KOPT-K1 (cell line): ENCODE data around the gene PCNP.
"Not testable (repeated sequence)": the region's sequence is repeated elsewhere in the genome, so short reads cannot be mapped to it uniquely, and the experiment has no call there.

Experiments
- H3K27ac ChIP-seq: fragments of 200-600 bp; sonication (generic); 2 replicates; pipeline ENCODE4 v1.5.1; 2016; ENCODE audit warnings: antibody characterized with exemption, mild to moderate bottlenecking, low read depth, low read length; ENCODE audit not compliant: poor library complexity, severe bottlenecking
- H3K36me3 ChIP-seq: fragments of 200-600 bp; sonication (generic); 2 replicates; pipeline ENCODE4 v1.5.1; 2017; ENCODE audit warnings: antibody characterized with exemption, mild to moderate bottlenecking, low read length, moderate library complexity; ENCODE audit not compliant: insufficient read depth
- H3K9me3 ChIP-seq: fragments of 200-600 bp; sonication (generic); 2 replicates; pipeline ENCODE4 v1.5.1; 2017; ENCODE audit warnings: antibody characterized with exemption, low read length, mild to moderate bottlenecking; ENCODE audit not compliant: insufficient read depth, poor library complexity, severe bottlenecking

Gene PCNP, protein sequence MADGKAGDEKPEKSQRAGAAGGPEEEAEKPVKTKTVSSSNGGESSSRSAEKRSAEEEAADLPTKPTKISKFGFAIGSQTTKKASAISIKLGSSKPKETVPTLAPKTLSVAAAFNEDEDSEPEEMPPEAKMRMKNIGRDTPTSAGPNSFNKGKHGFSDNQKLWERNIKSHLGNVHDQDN

GRCh38 chr3:101573449-101574387, at the start of gene PCNP:
Gene PCNP, plus strand, starts transcription at chr3:101574180. Its CDS starts 36 bp downstream, at chr3:101574216.
- Histone ChIP-seq H3K9me3 (no peaks in the 10 kb centered on the region), H3K36me3 (peaks cover 21% of the 10 kb centered on the region), H3K27ac (peak within 1 kb of the TSS; percentile 85)

DNA sequence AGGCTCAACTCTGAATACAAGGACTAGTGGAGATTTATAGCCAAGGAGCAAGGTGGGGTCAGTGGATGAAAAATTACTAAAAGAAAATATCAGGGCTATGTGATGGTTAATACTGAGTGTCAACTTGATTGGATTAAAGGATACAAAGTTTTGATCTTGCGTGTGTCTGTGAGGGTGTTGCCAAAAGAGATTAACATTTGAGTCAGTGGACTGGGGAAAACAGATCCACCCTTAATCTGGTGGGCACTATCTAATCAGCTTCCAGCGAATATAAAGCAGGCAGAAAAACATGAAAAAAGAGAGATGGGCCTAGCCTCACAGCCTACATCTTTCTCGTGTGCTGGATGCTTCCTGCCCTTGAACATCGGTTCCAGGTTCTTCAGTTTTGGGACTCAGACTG, 46.5 kb upstream of the PCNP start:
- Histone ChIP-seq H3K27ac (no peak overlapping the region), H3K9me3 (peaks cover 13% of the 10 kb centered on the region), H3K36me3 (no peaks in the 10 kb centered on the region)

DNA sequence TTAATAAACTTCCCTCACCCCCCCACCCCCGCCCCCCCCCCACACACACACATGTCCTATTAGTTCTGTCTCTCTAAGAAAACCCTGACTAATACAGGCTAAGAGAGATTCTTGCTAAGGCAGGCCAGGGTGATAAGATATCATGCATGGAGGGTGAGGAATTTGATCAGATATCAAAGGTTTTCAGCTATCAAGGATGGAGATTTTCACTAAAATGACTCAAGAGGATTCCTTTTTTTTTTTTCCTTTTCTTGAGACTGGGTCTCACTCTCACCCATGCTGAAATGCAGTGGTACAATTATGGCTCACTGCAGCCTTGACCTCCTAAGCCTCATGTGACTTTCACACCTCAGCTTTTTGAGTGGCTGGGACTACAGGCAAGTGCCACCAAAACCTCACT, 46.1 kb upstream of the PCNP start:
- Histone ChIP-seq H3K9me3 (peaks cover 13% of the 10 kb centered on the region), H3K27ac (no peak overlapping the region), H3K36me3 (no peaks in the 10 kb centered on the region)

DNA sequence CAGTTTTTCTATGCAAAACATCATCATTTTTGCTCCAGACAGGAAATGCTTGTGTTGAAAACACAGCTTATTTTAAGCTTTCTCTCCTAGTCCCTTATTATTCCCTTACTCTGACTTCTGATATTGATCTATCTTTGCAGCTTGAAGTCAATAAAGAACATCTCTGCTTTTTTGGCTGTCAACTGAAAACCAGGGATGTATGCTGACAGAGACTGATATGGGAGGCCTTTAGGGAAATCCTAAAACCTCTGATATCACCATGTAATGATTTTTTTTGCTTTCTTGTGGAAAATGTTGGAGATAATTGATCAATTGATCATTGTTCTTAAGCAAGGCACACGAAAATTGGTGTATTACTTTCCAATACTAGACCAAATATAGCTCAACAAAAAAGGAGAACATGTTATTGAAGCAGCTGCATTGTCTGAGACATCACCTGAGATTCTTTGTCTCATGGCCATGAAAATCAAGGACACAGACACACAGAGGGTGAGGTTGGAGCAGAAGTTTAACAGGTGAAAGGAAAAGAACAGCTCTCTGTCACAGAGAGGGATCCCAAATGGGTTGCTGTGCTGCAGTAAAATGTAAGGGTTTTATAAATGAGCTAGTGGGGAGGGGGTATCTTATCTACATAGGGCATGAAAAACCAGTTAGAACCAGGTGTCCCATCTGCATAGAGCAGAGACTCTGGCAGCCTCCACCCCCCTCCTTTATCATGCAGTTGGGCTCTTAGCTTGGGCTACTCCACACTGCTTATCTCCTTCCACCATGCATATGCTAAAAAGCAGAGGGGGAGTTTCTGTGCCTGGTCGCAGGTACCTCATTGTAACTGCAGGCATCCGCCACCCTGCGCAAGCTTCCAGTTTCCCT, 43.9 kb upstream of the PCNP start:
- Histone ChIP-seq H3K36me3 (no peaks in the 10 kb centered on the region), H3K27ac (no peak overlapping the region), H3K9me3 (peaks cover 13% of the 10 kb centered on the region)

GRCh38 chr3:101530686-101531047, 43.3 kb upstream of the PCNP start:
- Histone ChIP-seq H3K9me3 (peaks cover 13% of the 10 kb centered on the region), H3K36me3 (no peaks in the 10 kb centered on the region), H3K27ac (no peak overlapping the region)

DNA sequence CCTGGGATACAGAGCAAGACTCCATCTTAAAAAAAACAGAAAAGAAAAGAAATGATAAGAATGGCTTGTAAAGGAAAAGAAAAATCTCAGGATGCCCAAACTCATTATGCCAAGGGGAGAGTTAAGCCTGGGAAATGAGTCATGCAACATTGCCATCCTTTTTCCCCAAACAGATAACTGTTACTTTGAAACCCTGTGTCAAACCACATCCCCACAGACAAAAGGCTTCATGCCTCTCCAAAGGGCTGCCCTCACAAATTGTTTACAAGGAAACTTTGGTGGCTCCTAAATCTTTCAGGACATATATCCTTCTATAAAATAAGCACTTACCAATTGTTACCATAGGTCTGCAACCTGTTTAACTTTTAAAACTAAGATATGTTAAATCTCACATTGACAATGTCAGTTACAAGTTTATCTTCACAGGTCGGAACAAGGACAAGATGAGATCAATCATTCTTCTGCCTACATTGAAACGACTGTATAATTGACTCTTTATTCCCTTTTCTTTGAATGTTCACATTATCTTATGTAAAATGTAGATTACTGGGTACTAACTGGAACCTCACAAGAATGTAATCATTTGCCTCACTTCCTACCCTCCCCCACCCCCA, 42.4 kb upstream of the PCNP start:
- peaks cover 13% of the 10 kb centered on the region for H3K9me3 ChIP-seq
- H3K36me3 ChIP-seq, result no peaks in the 10 kb centered on the region
- no peak overlapping the region for H3K27ac ChIP-seq

GRCh38 chr3:101532783-101533602, 41.0 kb upstream of the PCNP start:
- no peak overlapping the region for H3K27ac ChIP-seq
- H3K9me3 ChIP-seq, result peaks cover 13% of the 10 kb centered on the region
- no peaks in the 10 kb centered on the region for H3K36me3 ChIP-seq

DNA sequence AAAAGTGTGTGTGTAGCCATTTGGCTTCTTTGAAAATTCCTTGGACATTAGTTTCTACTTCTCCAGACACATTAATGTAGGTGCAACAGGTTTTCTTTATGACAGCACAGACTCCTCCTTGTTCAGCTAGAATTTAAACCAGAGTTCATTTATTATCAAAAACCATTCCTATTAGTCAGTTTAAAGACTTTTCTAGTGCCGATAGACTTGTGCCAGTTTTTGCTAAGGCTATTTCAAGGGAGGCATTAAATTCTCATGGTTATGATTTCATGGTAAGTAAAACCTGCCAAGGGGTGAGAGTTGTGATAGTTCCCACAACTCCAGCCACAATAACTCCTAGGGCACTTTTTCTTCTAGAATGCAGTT, 40.4 kb upstream of the PCNP start:
- H3K27ac ChIP-seq, result no peak overlapping the region
- peaks cover 13% of the 10 kb centered on the region for H3K9me3 ChIP-seq
- H3K36me3 ChIP-seq, result no peaks in the 10 kb centered on the region

- peaks cover 3% of the 10 kb centered on the region for H3K9me3 ChIP-seq
- H3K27ac ChIP-seq, result no peak overlapping the region
- H3K36me3 ChIP-seq, result no peaks in the 10 kb centered on the region
Observed at GRCh38 chr3:101535221-101535620, 38.8 kb upstream of the PCNP start.

- H3K36me3 ChIP-seq, result no peaks in the 10 kb centered on the region
- no peak overlapping the region for H3K27ac ChIP-seq
- H3K9me3 ChIP-seq, result no peaks in the 10 kb centered on the region
Observed at GRCh38 chr3:101536266-101536665, 37.7 kb upstream of the PCNP start.

DNA sequence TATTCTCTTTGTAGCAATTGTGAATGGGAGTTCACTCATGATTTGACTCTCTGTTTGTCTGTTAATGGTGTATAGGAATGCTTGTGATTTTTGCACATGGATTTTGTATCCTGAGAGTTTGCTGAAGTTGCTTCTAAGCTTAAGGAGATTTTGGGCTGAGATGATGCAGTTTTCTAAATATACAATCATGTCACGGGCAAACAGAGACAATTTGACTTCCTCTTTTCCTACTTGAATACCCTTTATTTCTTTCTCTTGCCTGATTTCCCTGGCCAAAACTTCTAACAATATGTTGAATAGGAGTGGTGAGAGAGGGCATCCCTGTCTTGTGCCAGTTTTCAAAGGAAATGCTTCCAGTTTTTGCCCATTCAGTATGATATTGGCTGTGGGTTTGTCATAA, 37.0 kb upstream of the PCNP start:
- not testable (repeated sequence) for H3K36me3 ChIP-seq, H3K9me3 ChIP-seq, H3K27ac ChIP-seq

GRCh38 chr3:101542957-101543356, 31.0 kb upstream of the PCNP start:
- H3K27ac ChIP-seq, result no peak overlapping the region
- no peaks in the 10 kb centered on the region for H3K36me3 ChIP-seq
- no peaks in the 10 kb centered on the region for H3K9me3 ChIP-seq

DNA sequence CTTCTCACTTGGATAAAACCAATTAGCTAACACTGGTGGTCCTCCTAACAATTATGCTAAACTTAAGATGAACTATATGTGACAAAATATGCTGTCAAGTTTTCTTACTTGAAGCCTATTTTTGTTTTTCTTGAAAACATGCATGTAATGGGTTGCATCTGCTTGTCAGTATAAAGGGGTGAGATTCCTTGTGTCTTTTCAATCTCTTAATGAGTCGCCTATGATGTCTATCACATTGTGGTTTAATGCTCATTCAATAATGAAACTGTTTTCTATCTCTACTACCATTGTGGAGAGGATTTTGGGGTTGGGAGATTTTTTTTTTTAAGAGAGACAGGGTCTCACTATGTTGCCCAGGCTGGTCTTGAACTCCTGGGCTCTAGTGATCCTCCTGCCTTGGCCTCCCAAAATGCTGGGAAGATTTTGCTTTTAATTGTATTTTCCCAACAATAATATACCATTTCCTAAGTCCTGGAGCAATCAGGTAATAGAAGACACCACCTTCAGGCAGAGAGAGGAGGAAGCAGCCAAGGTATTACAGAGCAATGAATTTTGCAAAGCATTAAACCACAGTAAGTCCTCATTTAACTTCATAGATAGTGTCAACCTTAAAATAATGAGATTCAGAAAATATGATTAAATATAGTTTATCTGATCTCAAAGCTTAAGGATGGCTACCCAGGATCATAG, 29.7 kb upstream of the PCNP start:
- Histone ChIP-seq H3K27ac (no peak overlapping the region), H3K9me3 (no peaks in the 10 kb centered on the region), H3K36me3 (no peaks in the 10 kb centered on the region)
